ENCODE data around the gene TBC1D9. TPM values are rescaled to one million over a fixed set of nuclear protein-coding genes. Genes with fewer than 3 reads are reported as not detected.

Gene TBC1D9
- polyA plus RNA-seq, 4 donors, result 29.1 to 67.2 (median 61.1) TPM

GRCh38 chr4:140697709-140698560 lies 58.2 kb downstream of the TBC1D9 start:
- DNase-seq (ENCODE audit: low read depth in 4 of 4, low spot score in 3 of 4), result no peak

- DNase-seq (ENCODE audit: low read depth in 4 of 4, low spot score in 3 of 4), result no peak
These were observed 60.7 kb downstream of the TBC1D9 start for GRCh38 chr4:140695483-140695882.

DNA sequence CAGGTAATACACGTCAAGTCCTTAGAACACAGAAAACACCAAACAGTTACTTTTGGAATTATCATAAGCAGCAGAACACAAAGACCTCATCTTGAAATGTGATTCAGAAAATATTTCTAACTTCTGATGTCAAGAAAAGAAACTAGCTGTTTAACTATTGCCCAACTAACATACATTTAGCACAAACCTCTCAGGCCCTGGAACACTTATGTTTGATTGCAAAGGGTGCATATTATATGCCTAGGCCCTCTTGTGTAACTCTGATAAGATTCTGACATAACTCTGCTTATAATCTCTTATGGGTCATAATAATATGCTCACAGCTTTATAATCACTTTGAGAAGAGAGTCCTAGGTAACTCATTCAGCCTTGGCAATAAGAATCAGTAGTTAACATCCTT lies 62.6 kb downstream of the TBC1D9 start:
- no peak for DNase-seq (ENCODE audit: low read depth in 4 of 4, low spot score in 3 of 4)

DNA sequence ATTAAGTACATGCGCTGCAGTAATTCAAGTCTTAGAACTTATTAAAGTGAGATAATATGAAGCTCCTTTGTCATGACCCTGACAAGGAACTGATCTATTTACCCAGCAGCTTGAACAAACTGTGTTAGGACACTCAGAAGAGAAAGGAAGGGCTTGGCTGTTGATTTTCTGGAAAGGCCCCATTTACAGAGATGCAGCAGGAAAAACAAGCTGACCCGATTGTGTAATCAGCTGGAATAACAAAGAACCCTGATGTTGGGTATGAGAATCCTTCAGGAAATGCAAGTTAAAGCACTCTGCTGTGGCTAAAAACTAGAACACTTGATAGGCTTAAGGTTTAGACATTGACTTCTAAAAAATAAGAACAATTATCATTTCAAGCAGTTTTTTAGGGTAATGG lies 64.8 kb downstream of the TBC1D9 start:
- no peak for DNase-seq (ENCODE audit: low read depth in 4 of 4, low spot score in 3 of 4)

DNA sequence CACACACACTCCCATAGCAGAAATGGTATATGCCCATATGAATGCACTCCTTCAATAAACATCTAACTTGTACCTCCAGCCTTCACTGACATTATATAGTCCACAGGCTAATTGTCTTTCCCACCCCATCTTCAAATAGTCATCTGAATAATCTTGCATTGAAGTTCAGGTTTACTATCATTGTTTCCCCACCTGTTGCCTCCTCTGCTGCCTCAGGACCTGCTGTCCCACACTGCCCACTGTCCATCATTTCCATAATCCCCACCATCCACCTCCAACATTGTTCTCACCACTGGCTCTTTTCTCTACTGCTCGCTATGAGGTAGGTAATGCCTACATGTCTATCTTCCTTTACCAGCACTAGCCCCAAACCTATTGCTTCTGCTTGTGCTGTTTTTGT lies 66.1 kb downstream of the TBC1D9 start:
- DNase-seq (ENCODE audit: low read depth in 4 of 4, low spot score in 3 of 4), result no peak

- no peak for DNase-seq (ENCODE audit: low read depth in 4 of 4, low spot score in 3 of 4)
These were observed 66.6 kb downstream of the TBC1D9 start for GRCh38 chr4:140689623-140690022.

- DNase-seq (ENCODE audit: low read depth in 4 of 4, low spot score in 3 of 4), result no peak
These were observed 67.2 kb downstream of the TBC1D9 start for GRCh38 chr4:140688711-140689598.

DNA sequence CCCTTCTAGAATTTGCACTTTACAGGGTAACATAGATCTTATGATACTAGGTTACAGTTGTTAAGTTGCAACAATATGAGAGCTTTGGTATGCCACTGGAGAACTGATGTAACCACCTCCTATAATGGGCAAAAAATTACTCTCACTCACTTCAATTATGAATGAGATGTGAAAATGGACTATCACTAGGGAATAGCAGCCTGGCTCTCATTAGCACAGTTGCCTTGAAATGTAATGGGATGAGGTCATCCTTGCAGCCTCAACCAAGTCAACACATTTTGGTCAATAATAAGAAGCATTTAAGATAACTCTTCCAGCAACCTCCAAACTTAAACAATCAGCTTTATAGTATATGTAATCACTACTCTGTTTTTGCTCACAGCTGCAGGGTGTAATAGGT lies 69.4 kb downstream of the TBC1D9 start:
- DNase-seq (ENCODE audit: low read depth in 4 of 4, low spot score in 3 of 4), result no peak

- DNase-seq (ENCODE audit: low read depth in 4 of 4, low spot score in 3 of 4), result no peak
These were observed 71.9 kb downstream of the TBC1D9 start for GRCh38 chr4:140684314-140684713.

- DNase-seq (ENCODE audit: low read depth in 4 of 4, low spot score in 3 of 4), result no peak
These were observed 75.0 kb downstream of the TBC1D9 start for GRCh38 chr4:140681201-140681600.

DNA sequence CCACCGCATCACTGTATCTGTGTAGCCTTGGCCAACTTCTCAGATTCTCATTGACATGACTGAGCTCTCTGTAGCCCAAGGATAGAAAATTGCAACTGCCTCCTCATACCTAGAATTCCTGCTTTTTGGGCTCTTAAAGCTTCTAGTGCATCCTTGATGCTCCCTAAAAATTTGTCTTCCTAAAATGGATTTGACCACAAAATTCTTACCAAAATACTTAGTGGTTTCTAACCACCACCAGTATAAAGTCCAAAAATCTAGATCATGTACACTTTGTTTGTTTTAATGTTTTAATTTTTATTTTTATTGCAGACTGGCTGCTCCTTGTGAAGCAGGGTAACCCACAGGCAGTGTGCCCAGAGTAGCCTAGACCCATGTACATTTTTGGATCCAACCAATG lies 75.5 kb downstream of the TBC1D9 start:
- no peak for DNase-seq (ENCODE audit: low read depth in 4 of 4, low spot score in 3 of 4)

DNA sequence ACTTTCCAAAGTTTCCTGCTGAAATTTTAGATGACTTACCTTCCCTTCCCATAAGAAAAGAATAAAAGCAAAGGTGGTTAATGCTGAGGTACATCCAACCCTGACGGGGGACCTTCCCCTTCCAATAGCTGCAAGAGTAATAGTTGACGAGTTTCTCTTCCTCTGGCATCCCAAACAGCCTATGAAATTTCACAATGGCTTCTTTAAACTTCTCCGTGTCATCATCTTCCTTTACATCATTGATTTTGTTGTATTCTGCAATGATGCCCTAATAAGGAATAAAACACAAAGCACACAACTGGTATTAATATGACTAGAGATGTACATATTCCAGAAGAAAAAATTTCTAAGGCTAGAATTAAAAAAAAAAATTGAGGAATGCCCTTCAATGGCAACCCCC lies 76.6 kb downstream of the TBC1D9 start:
- DNase-seq (ENCODE audit: low read depth in 4 of 4, low spot score in 3 of 4), result no peak

DNA sequence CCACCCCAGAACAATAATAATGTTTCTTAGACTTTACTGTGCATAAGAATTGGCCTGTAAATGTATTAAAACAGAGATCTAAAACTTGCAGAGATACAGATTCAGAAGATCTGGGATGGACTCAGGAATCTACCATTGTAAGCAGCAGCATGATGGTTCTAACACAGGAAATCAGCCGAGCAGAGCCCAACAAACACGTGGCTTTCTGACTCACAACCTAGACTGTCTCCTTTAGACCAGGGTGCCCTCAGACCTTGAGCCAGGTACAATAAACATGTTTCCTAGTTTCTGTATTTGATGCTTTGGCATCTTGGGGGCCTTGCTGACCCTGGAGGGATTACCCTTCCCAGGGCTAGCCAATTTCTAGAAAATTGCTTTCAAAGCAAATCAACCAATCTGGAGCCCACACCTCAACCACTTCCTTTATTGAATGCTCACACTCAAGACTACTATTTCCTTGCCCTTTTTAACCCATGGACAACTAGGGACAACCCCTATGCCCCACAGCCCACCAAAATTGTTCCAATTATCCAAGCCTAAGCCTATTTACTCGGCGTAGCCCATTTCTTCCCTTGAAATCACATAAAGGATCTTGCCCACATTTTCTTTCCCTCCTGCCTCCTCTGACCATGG lies 80.5 kb downstream of the TBC1D9 start:
- no peak for DNase-seq (ENCODE audit: low read depth in 4 of 4, low spot score in 3 of 4)

- no peak for DNase-seq (ENCODE audit: low read depth in 4 of 4, low spot score in 3 of 4)
These were observed 82.5 kb downstream of the TBC1D9 start for GRCh38 chr4:140673729-140674128.

- no peak for DNase-seq (ENCODE audit: low read depth in 4 of 4, low spot score in 3 of 4)
These were observed 83.8 kb downstream of the TBC1D9 start for GRCh38 chr4:140672416-140672815.

DNA sequence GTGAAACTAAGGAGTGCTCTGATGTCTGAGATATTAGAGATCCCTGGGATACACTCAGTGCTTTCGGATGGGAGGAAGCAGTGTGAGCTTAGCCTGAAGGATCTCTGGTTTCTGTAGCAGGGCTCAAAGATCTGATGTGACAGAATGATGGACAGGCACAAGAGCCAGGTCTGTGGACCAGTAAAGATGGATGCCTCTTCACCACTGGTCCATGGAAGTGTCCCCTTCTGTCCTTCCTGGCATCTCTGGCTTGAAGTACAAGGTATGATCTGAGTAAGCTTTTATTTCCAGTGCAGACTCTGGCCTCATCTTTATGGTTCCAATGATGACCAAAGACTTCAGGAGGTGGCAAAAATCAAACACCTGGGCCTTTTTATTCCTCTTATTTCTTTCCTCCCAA lies 88.1 kb downstream of the TBC1D9 start:
- no peak for DNase-seq (ENCODE audit: low read depth in 4 of 4, low spot score in 3 of 4)

- no peak for DNase-seq (ENCODE audit: low read depth in 4 of 4, low spot score in 3 of 4)
These were observed 89.1 kb downstream of the TBC1D9 start for GRCh38 chr4:140666889-140667614.

DNA sequence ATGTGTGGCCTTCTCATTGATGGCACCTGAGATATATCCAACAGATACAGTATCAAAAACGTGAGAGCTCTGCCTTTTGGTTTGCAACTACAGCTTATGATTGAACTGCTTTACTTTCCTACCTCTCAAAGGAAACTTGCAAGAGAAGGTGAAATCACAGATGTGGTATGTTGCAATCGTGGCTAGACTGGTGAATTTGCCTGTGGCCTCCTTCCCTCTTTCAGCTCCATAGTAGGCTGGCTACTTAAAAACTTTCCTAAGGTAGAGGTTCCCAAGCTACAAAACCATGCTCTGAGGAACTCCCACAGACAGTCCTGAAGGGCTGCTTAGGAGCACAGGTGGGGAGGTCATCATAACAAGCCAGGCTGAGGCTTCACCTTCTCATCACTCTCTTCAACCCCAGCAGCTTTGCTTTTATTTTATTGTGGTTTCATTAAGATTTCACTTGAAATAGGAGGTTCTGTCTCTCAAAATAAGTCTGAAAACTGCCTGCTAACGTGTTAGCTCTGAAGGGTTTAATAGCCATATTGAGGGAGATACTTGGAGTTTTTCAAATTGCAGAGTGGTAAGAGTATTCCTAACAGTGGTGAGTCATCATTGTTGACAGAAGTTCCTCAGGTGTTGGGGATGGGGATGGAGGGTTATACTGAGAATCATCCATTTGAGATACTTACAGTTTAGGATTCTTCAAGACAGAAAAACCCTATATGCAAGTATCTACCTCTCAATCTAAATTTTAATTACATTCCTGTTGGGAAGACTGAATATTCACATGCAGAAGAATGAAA lies 93.9 kb downstream of the TBC1D9 start:
- no peak for DNase-seq (ENCODE audit: low read depth in 4 of 4, low spot score in 3 of 4)

DNA sequence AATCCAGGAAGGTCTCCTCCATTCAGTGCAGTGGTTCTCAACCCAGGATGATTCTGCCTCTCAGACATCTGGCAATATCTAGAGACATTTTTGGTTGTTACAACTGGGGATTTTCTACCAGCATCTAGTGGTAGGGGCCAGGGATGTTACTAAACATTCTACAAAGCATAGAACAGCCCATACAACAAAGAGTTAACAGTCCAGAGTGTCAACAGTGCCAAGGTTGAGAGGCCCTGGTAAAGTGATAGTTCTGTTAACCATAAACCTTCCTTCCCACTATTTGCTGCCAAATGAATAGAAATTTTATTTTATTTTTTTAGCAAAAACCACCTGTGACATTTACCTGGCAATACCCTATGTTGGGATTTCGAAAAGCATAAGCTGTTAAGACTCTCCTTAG lies 94.6 kb downstream of the TBC1D9 start:
- no peak for DNase-seq (ENCODE audit: low read depth in 4 of 4, low spot score in 3 of 4)
